Thymus (tissue), 11 donors: ENCODE data around the gene PGAP6. TPM values are rescaled to one million over a fixed set of nuclear protein-coding genes. Genes with fewer than 3 reads are reported as not detected.

ENCODE experiments used
- DNase-seq, 9 donors: peaks; one replicate each; pipeline ENCODE4 v3.0.0-alpha.2; 2013; ENCODE audit warnings: low spot score in 9 of 9, low read depth in 6 of 9, missing footprints in 1 of 9
- H3K27ac ChIP-seq, 2 donors: one replicate each; pipeline ENCODE4 v1.5.1; 2013; ENCODE audit warnings: control low read depth in 1 of 2, low read depth in 1 of 2, low read length in 1 of 2, mild to moderate bottlenecking in 1 of 2, moderate library complexity in 1 of 2
- H3K27me3 ChIP-seq, 2 donors: one replicate each; pipeline ENCODE4 v1.5.1; 2013; ENCODE audit warnings: low read length in 1 of 2; ENCODE audit not compliant: control insufficient read depth in 2 of 2, insufficient read depth in 1 of 2
- H3K36me3 ChIP-seq, 2 donors: one replicate each; pipeline ENCODE4 v1.5.1; 2013; ENCODE audit warnings: low read length in 1 of 2, mild to moderate bottlenecking in 1 of 2, moderate library complexity in 1 of 2; ENCODE audit not compliant: control insufficient read depth in 2 of 2, insufficient read depth in 2 of 2
- H3K4me1 ChIP-seq, 2 donors: one replicate each; pipeline ENCODE4 v1.5.1; 2013; ENCODE audit warnings: low read length in 2 of 2; ENCODE audit not compliant: control insufficient read depth in 2 of 2, insufficient read depth in 2 of 2
- H3K4me3 ChIP-seq, 2 donors: one replicate each; pipeline ENCODE4 v1.5.1; 2013; ENCODE audit warnings: low read length in 2 of 2, control low read depth in 1 of 2, mild to moderate bottlenecking in 1 of 2
- H3K9me3 ChIP-seq, 2 donors: one replicate each; pipeline ENCODE4 v1.5.1; 2013; ENCODE audit warnings: low read length in 1 of 2, mild to moderate bottlenecking in 1 of 2; ENCODE audit not compliant: control insufficient read depth in 2 of 2, insufficient read depth in 1 of 2
- WGBS: extraction: QIAGEN DNeasy Blood & Tissue Kit; methylation state at CpG from one replicate; pipeline ENCODE4 v1.1.7; 2013; 5-methylcytosine and 5-hydroxymethylcytosine counted together
- polyA plus RNA-seq: library from polyadenylated mRNA; stranded (reverse); fragments of 200-250 nt; gene quantifications from one replicate; pipeline ENCODE4 v1.2.3, GENCODE V29; 2013
- total RNA-seq: library from RNA; stranded (reverse); fragments of 120-200 nt; gene quantifications from one replicate; pipeline ENCODE4 v1.2.4, GENCODE V29; 2013
- donor health status: healthy.

The PGAP6 gene
- total and polyA plus RNA-seq, 2 donors, result 22.1 to 47.4 TPM

- no peak for DNase-seq
- Histone ChIP-seq H3K27ac (no peak overlapping the region), H3K36me3 (peaks cover 46 to 53% of the 10 kb centered on the region in 2 donors), H3K4me3 (no peak overlapping the region), H3K9me3 (no peaks in the 10 kb centered on the region), H3K4me1 (peaks cover 9 to 11% of the 10 kb centered on the region in 2 donors), H3K27me3 (peaks cover 0 to 7% of the 10 kb centered on the region in 2 donors)
- WGBS, result 96% methylated on average over 26 of the region's 26 CpGs
Observed at GRCh38 chr16:376817-377418, 4.9 kb downstream of the PGAP6 start.

- no peak for DNase-seq
- H3K9me3 ChIP-seq, result no peaks in the 10 kb centered on the region
- peaks cover 9 to 17% of the 10 kb centered on the region in 2 donors for H3K4me1 ChIP-seq
- no peak overlapping the region for H3K27ac ChIP-seq
- WGBS, result 96% methylated on average over 44 of the region's 44 CpGs
- H3K36me3 ChIP-seq, result peaks cover 49 to 59% of the 10 kb centered on the region in 2 donors
- H3K4me3 ChIP-seq, result no peak overlapping the region
- H3K27me3 ChIP-seq, result peaks cover 0 to 5% of the 10 kb centered on the region in 2 donors
Observed at GRCh38 chr16:375927-376816, 5.6 kb downstream of the PGAP6 start.

GRCh38 chr16:375212-375611 lies 6.6 kb downstream of the PGAP6 start:
- WGBS, result 94% methylated on average over 23 of the region's 23 CpGs
- H3K27me3 ChIP-seq, result no peaks in the 10 kb centered on the region
- H3K4me3 ChIP-seq, result no peak overlapping the region
- peaks cover 49 to 59% of the 10 kb centered on the region in 2 donors for H3K36me3 ChIP-seq
- H3K27ac ChIP-seq, result no peak overlapping the region
- H3K9me3 ChIP-seq, result no peaks in the 10 kb centered on the region
- peaks cover 8 to 15% of the 10 kb centered on the region in 2 donors for H3K4me1 ChIP-seq
- DNase-seq, result no peak

GRCh38 chr16:374616-374926 lies 7.2 kb downstream of the PGAP6 start:
- DNase-seq, result no peak
- H3K9me3 ChIP-seq, result no peaks in the 10 kb centered on the region
- no peak overlapping the region for H3K27ac ChIP-seq
- 97% methylated on average over 9 of the region's 9 CpGs for WGBS
- peaks cover 3 to 20% of the 10 kb centered on the region in 2 donors for H3K4me1 ChIP-seq
- no peaks in the 10 kb centered on the region for H3K27me3 ChIP-seq
- peaks cover 49 to 60% of the 10 kb centered on the region in 2 donors for H3K36me3 ChIP-seq
- H3K4me3 ChIP-seq, result no peak overlapping the region

GRCh38 chr16:373848-374615 lies 7.7 kb downstream of the PGAP6 start:
- whole genome bisulfite sequencing, result 96% methylated on average over 44 of the region's 44 CpGs
- DNase-seq, result no peak
- Histone ChIP-seq H3K36me3 (peaks cover 55 to 63% of the 10 kb centered on the region in 2 donors), H3K27me3 (no peaks in the 10 kb centered on the region), H3K27ac (no peak overlapping the region), H3K4me1 (peaks cover 3 to 23% of the 10 kb centered on the region in 2 donors), H3K9me3 (no peaks in the 10 kb centered on the region), H3K4me3 (no peak overlapping the region)

- 88% methylated on average over 5 of the region's 5 CpGs for whole genome bisulfite sequencing
- DNase-seq, result no peak
- Histone ChIP-seq H3K36me3 (peaks cover 64 to 73% of the 10 kb centered on the region in 2 donors), H3K27me3 (no peaks in the 10 kb centered on the region), H3K4me3 (no peak overlapping the region), H3K4me1 (peaks cover 3 to 23% of the 10 kb centered on the region in 2 donors), H3K27ac (no peak overlapping the region), H3K9me3 (no peaks in the 10 kb centered on the region)
Observed at GRCh38 chr16:373020-373598, 8.7 kb downstream of the PGAP6 start.

- no peaks in the 10 kb centered on the region for H3K9me3 ChIP-seq
- WGBS, result 97% methylated on average over 19 of the region's 19 CpGs
- no peaks in the 10 kb centered on the region for H3K27me3 ChIP-seq
- peaks cover 70 to 74% of the 10 kb centered on the region in 2 donors for H3K36me3 ChIP-seq
- no peak overlapping the region for H3K27ac ChIP-seq
- H3K4me3 ChIP-seq, result no peak overlapping the region
- no peak for DNase-seq
- peaks cover 3 to 23% of the 10 kb centered on the region in 2 donors for H3K4me1 ChIP-seq
Observed at GRCh38 chr16:372302-372983, 9.3 kb downstream of the PGAP6 start.

- Histone ChIP-seq H3K4me3 (no peak overlapping the region), H3K27ac (no peak overlapping the region), H3K4me1 (peaks cover 3 to 23% of the 10 kb centered on the region in 2 donors), H3K36me3 (peaks cover 68 to 74% of the 10 kb centered on the region in 2 donors), H3K9me3 (no peaks in the 10 kb centered on the region), H3K27me3 (no peaks in the 10 kb centered on the region)
- no peak for DNase-seq
- WGBS, result 94% methylated on average over 31 of the region's 31 CpGs
Observed at GRCh38 chr16:371515-372301, 10.1 kb downstream of the PGAP6 start.
